ENCODE measurements around the gene PIP5K1B.

- TF ChIP-seq CEBPB (IDR thresholded peaks at IDR 0.05): no peak
- TF ChIP-seq TAF1 (IDR thresholded peaks at IDR 0.05; ENCODE audit: low read depth): no peak
- TF ChIP-seq EP300 (IDR thresholded peaks at IDR 0.05; ENCODE audit: borderline replicate concordance): no peak
- no peak for TF ChIP-seq RAD21 (IDR thresholded peaks at IDR 0.05; ENCODE audit: low read depth)
- TF ChIP-seq ZBTB7A (IDR thresholded peaks at IDR 0.05; ENCODE audit: low read depth): no peak
- TF ChIP-seq CREB1 (IDR thresholded peaks at IDR 0.05; ENCODE audit: low read depth): no peak
- no peak for TF ChIP-seq EGR1 (IDR thresholded peaks at IDR 0.05)
- no peak for TF ChIP-seq MAX (IDR thresholded peaks at IDR 0.05)
- TF ChIP-seq FOXM1 (IDR thresholded peaks at IDR 0.05; ENCODE audit: borderline replicate concordance, low read depth): no peak
These were observed 66.3 kb downstream of the PIP5K1B start for GRCh38 chr9:68771376-68771775.
